WTC11 (cell line): ENCODE data around the gene CDH13. TPM values are rescaled to one million over a fixed set of nuclear protein-coding genes. Genes with fewer than 3 reads are reported as not detected.

Experiments
- ATAC-seq: fragments of 200-7000 bp; cut with Tn5 transposase; 2 replicates; pipeline ENCODE4 v1.10.0; 2021; ENCODE audit warnings: mild to moderate bottlenecking, moderate library complexity
- CTCF ChIA-PET: fragments of 300-600 bp; sonication (Branson Sonifier 250); formaldehyde crosslinking; loops from one replicate; lab custom pipeline; 2021; ENCODE audit warnings: antibody characterized with exemption; lab: Charles Lee
- POLR2A ChIA-PET: fragments of 350-600 bp; sonication (Branson Sonifier 250); formaldehyde crosslinking; loops from one replicate; lab custom pipeline; 2021; ENCODE audit warnings: antibody characterized with exemption; lab: Charles Lee
- DNase-seq: peaks from one replicate; pipeline ENCODE4 v3.0.0; 2021; ENCODE audit warnings: low spot score
- H3K27ac Mint-ChIP-seq: 2 replicates; pipeline ENCODE4 v1.8.0; 2021; ENCODE audit warnings: mixed read lengths
- H3K27me3 Mint-ChIP-seq: 2 replicates; pipeline ENCODE4 v1.8.0; 2021; ENCODE audit warnings: low read depth, mild to moderate bottlenecking, moderate library complexity, mixed read lengths
- H3K36me3 Mint-ChIP-seq: 2 replicates; pipeline ENCODE4 v1.8.0; 2021; ENCODE audit warnings: mixed read lengths
- H3K4me1 Mint-ChIP-seq: 2 replicates; pipeline ENCODE4 v1.8.0; 2022; ENCODE audit warnings: mixed read lengths
- H3K4me3 Mint-ChIP-seq: 2 replicates; pipeline ENCODE4 v1.8.0; 2021; ENCODE audit warnings: mild to moderate bottlenecking, moderate library complexity, mixed read lengths
- H3K9me3 Mint-ChIP-seq: 2 replicates; pipeline ENCODE4 v1.8.0; 2021; ENCODE audit warnings: mixed read lengths
- CREM ChIP-seq: sonication (generic); formaldehyde crosslinking; IDR thresholded peaks from 2 replicates; pipeline ENCODE4 v1.8.1; 2022; ENCODE audit warnings: mild to moderate bottlenecking, missing genetic modification reagents, moderate library complexity
- EMX1 ChIP-seq: fragments of 250-450 bp; sonication (Bioruptor Pico); IDR thresholded peaks from 2 replicates; pipeline ENCODE4 v1.8.0; 2021; ENCODE audit warnings: mild to moderate bottlenecking
- ESRRA ChIP-seq: sonication (generic); formaldehyde crosslinking; IDR thresholded peaks from 2 replicates; pipeline ENCODE4 v1.8.1; 2022; ENCODE audit warnings: mild to moderate bottlenecking, missing genetic modification reagents, borderline replicate concordance
- FOXJ3 ChIP-seq: sonication (generic); formaldehyde crosslinking; IDR thresholded peaks from 2 replicates; pipeline ENCODE4 v1.9.0; 2021; ENCODE audit warnings: missing genetic modification reagents, mild to moderate bottlenecking, borderline replicate concordance
- FOXK1 ChIP-seq: sonication (generic); formaldehyde crosslinking; IDR thresholded peaks from 2 replicates; pipeline ENCODE4 v1.8.0; 2022; ENCODE audit warnings: mild to moderate bottlenecking, moderate library complexity, missing genetic modification reagents
- JAZF1 ChIP-seq: fragments of 250-450 bp; sonication (Bioruptor Pico); IDR thresholded peaks from 2 replicates; pipeline ENCODE4 v1.9.0; 2021; ENCODE audit warnings: moderate library complexity, mild to moderate bottlenecking, inconsistent platforms
- NR1H2 ChIP-seq: sonication (generic); formaldehyde crosslinking; IDR thresholded peaks from 2 replicates; pipeline ENCODE4 v1.9.0; 2021; ENCODE audit warnings: mild to moderate bottlenecking, moderate library complexity, missing genetic modification reagents
- PRRX2 ChIP-seq: fragments of 250-450 bp; sonication (Bioruptor Pico); IDR thresholded peaks from 2 replicates; pipeline ENCODE4 v1.8.0; 2021; ENCODE audit warnings: mild to moderate bottlenecking
- RELA ChIP-seq: sonication (generic); formaldehyde crosslinking; IDR thresholded peaks from 2 replicates; pipeline ENCODE4 v1.8.1; 2022; ENCODE audit warnings: missing genetic modification reagents, mild to moderate bottlenecking, borderline replicate concordance
- SMAD3 ChIP-seq: sonication (generic); formaldehyde crosslinking; IDR thresholded peaks from 2 replicates; pipeline ENCODE4 v1.8.0; 2022; ENCODE audit warnings: missing genetic modification reagents, mild to moderate bottlenecking, borderline replicate concordance
- TEAD4 ChIP-seq: sonication (generic); formaldehyde crosslinking; IDR thresholded peaks from 2 replicates; pipeline ENCODE4 v1.8.0; 2022; ENCODE audit warnings: mild to moderate bottlenecking, missing genetic modification reagents
- ZNF317 ChIP-seq: sonication (generic); formaldehyde crosslinking; IDR thresholded peaks from 2 replicates; pipeline ENCODE4 v1.8.1; 2023; ENCODE audit warnings: low read depth, mild to moderate bottlenecking, moderate library complexity, missing genetic modification reagents, borderline replicate concordance
- ZNF396 ChIP-seq: fragments of 250-450 bp; sonication (Bioruptor Pico); IDR thresholded peaks from 2 replicates; pipeline ENCODE4 v1.8.0; 2021; ENCODE audit warnings: mild to moderate bottlenecking, moderate library complexity, borderline replicate concordance
- ZNF671 ChIP-seq: fragments of 250-450 bp; sonication (Bioruptor Pico); IDR thresholded peaks from 2 replicates; pipeline ENCODE4 v1.8.0; 2021; ENCODE audit warnings: mild to moderate bottlenecking
- total RNA-seq: library from RNA; stranded (reverse); gene quantifications from 3 replicates; pipeline ENCODE4 v1.2.3, GENCODE V29; 2021
- TF ChIP-seq, protein P1 (sequence below): sonication (generic); formaldehyde crosslinking; IDR thresholded peaks from 2 replicates; pipeline ENCODE4 v1.8.0; 2023; ENCODE audit warnings: missing genetic modification reagents, mild to moderate bottlenecking, borderline replicate concordance
- TF ChIP-seq, protein P2 (sequence below): sonication (generic); formaldehyde crosslinking; IDR thresholded peaks from 2 replicates; pipeline ENCODE4 v1.8.1; 2022; ENCODE audit warnings: low read depth, missing genetic modification reagents, borderline replicate concordance
- TF ChIP-seq, protein P3 (sequence below): sonication (generic); formaldehyde crosslinking; IDR thresholded peaks from 2 replicates; pipeline ENCODE4 v1.8.1; 2023; ENCODE audit warnings: mild to moderate bottlenecking, missing genetic modification reagents
- TF ChIP-seq, protein P4 (sequence below): sonication (generic); formaldehyde crosslinking; IDR thresholded peaks from 2 replicates; pipeline ENCODE4 v1.8.0; 2022; ENCODE audit warnings: mild to moderate bottlenecking, missing genetic modification reagents
- TF ChIP-seq, protein P5 (sequence below): sonication (generic); formaldehyde crosslinking; IDR thresholded peaks from 2 replicates; pipeline ENCODE4 v1.8.1; 2023; ENCODE audit warnings: mild to moderate bottlenecking, missing genetic modification reagents, moderate library complexity
- TF ChIP-seq, protein P6 (sequence below): sonication (generic); formaldehyde crosslinking; IDR thresholded peaks from 2 replicates; pipeline ENCODE4 v1.8.0; 2022; ENCODE audit warnings: mild to moderate bottlenecking, missing genetic modification reagents
- TF ChIP-seq, protein P7 (sequence below): sonication (generic); formaldehyde crosslinking; IDR thresholded peaks from 2 replicates; pipeline ENCODE4 v1.8.1; 2023; ENCODE audit warnings: mild to moderate bottlenecking, missing genetic modification reagents

The CDH13 gene
- total RNA-seq, 1 experiment from 2014 or later, result 0.81 TPM

DNA sequence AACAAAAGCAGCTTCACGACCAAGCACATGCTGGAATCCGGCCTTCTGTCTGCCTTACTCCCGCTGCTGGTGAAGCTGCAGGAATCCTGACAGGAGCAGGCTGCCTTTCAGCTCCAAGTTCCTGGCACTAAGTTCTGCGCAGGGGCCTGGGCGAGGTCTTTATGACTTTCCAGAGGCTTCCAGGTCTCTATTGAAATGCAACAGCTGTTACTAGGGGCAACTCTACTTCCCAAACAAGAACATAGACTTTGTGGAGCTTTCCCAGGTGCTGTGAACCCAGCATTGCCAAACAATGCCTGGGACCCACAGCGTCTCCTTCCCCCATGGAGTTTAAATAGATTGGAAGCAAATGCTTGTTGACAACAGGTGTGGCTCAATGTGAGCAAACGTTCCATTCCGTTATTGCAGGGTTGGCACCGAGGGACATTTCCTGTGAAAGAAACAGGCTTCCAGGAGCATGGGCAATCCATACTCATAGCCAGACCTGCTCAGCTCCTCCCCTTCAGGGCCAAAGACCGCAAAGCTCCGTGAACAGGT lies 156.0 kb downstream of the CDH13 start:
- Mint-ChIP-seq H3K4me3 (no peak overlapping the region), H3K4me1 (peaks cover 23% of the 10 kb centered on the region), H3K9me3 (no peaks in the 10 kb centered on the region), H3K36me3 (no peaks in the 10 kb centered on the region), H3K27me3 (no peaks in the 10 kb centered on the region), H3K27ac (peak overlapping the region; percentile 71; the same call in 1 of the 2 replicates)
- ChIA-PET CTCF (interaction anchor here (1.1 to 1.4 kb wide), 2 partner anchors 26 to 143 kb away, joined by 3 to 4 read pairs; no protein-coding TSS in a partner anchor), POLR2A (interaction anchor here (0.6 kb wide), 1 partner anchor 156 kb away, joined by 3 read pairs; the partner anchor contains the start of gene CDH13)
- peak; percentile 36 for DNase-seq
- peak; percentile 82 for ATAC-seq
- TF ChIP-seq, protein P1, sequence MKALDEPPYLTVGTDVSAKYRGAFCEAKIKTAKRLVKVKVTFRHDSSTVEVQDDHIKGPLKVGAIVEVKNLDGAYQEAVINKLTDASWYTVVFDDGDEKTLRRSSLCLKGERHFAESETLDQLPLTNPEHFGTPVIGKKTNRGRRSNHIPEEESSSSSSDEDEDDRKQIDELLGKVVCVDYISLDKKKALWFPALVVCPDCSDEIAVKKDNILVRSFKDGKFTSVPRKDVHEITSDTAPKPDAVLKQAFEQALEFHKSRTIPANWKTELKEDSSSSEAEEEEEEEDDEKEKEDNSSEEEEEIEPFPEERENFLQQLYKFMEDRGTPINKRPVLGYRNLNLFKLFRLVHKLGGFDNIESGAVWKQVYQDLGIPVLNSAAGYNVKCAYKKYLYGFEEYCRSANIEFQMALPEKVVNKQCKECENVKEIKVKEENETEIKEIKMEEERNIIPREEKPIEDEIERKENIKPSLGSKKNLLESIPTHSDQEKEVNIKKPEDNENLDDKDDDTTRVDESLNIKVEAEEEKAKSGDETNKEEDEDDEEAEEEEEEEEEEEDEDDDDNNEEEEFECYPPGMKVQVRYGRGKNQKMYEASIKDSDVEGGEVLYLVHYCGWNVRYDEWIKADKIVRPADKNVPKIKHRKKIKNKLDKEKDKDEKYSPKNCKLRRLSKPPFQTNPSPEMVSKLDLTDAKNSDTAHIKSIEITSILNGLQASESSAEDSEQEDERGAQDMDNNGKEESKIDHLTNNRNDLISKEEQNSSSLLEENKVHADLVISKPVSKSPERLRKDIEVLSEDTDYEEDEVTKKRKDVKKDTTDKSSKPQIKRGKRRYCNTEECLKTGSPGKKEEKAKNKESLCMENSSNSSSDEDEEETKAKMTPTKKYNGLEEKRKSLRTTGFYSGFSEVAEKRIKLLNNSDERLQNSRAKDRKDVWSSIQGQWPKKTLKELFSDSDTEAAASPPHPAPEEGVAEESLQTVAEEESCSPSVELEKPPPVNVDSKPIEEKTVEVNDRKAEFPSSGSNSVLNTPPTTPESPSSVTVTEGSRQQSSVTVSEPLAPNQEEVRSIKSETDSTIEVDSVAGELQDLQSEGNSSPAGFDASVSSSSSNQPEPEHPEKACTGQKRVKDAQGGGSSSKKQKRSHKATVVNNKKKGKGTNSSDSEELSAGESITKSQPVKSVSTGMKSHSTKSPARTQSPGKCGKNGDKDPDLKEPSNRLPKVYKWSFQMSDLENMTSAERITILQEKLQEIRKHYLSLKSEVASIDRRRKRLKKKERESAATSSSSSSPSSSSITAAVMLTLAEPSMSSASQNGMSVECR (CRISPR knock-in tag), result no peak
- TF ChIP-seq, protein P2, sequence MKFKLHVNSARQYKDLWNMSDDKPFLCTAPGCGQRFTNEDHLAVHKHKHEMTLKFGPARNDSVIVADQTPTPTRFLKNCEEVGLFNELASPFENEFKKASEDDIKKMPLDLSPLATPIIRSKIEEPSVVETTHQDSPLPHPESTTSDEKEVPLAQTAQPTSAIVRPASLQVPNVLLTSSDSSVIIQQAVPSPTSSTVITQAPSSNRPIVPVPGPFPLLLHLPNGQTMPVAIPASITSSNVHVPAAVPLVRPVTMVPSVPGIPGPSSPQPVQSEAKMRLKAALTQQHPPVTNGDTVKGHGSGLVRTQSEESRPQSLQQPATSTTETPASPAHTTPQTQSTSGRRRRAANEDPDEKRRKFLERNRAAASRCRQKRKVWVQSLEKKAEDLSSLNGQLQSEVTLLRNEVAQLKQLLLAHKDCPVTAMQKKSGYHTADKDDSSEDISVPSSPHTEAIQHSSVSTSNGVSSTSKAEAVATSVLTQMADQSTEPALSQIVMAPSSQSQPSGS, result no peak
- TF ChIP-seq, protein P3, sequence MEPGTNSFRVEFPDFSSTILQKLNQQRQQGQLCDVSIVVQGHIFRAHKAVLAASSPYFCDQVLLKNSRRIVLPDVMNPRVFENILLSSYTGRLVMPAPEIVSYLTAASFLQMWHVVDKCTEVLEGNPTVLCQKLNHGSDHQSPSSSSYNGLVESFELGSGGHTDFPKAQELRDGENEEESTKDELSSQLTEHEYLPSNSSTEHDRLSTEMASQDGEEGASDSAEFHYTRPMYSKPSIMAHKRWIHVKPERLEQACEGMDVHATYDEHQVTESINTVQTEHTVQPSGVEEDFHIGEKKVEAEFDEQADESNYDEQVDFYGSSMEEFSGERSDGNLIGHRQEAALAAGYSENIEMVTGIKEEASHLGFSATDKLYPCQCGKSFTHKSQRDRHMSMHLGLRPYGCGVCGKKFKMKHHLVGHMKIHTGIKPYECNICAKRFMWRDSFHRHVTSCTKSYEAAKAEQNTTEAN (CRISPR knock-in tag), result no peak
- TF ChIP-seq ZNF396, result no peak
- no peak for TF ChIP-seq ZNF317 (CRISPR knock-in tag)
- TF ChIP-seq JAZF1 (CRISPR knock-in tag), result no peak
- TF ChIP-seq, protein P4, sequence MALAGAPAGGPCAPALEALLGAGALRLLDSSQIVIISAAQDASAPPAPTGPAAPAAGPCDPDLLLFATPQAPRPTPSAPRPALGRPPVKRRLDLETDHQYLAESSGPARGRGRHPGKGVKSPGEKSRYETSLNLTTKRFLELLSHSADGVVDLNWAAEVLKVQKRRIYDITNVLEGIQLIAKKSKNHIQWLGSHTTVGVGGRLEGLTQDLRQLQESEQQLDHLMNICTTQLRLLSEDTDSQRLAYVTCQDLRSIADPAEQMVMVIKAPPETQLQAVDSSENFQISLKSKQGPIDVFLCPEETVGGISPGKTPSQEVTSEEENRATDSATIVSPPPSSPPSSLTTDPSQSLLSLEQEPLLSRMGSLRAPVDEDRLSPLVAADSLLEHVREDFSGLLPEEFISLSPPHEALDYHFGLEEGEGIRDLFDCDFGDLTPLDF (CRISPR knock-in tag), result no peak
- TF ChIP-seq ESRRA (CRISPR knock-in tag), result no peak
- TF ChIP-seq CREM, result no peak

DNA sequence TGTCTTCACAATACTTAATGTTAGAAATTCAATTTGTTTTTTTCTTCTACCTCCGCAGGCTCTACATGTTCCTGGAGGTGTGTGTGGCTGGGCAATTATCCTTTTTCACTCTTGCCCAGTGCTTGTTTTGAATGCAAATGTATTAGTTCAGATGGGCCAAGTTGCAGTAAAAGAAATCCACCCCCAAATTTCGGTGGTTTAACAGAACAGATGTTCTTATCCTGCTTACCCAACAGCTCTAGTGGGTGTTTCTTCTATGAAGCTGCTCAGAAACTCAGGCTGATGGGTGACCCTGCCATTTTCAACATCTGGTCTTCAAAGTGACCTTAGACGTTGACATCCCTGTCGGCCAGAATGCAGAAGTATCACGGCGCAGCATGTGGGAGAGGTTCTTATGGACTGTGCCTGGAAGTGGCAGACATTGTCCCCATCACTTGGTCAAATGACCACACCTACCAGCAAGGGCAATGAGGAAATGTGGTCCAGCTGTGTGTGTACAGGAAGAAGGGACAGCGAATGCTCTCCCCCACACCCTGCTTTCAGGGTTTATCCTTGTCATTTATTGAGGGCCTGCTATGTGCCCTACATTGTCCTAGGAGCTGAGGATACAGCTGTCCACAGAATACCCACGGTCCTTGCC lies 157.3 kb downstream of the CDH13 start:
- no peak for ATAC-seq
- CTCF ChIA-PET, result no interaction called here

More for the DNA sequence above, 157.3 kb downstream of the CDH13 start:
- POLR2A ChIA-PET, result no interaction called here
- H3K27ac Mint-ChIP-seq, result no peak overlapping the region
- DNase-seq, result no peak
- peaks cover 23% of the 10 kb centered on the region for H3K4me1 Mint-ChIP-seq
- no peaks in the 10 kb centered on the region; the same call in 1 of the 2 replicates for H3K9me3 Mint-ChIP-seq
- no peak overlapping the region for H3K4me3 Mint-ChIP-seq
- no peaks in the 10 kb centered on the region for H3K36me3 Mint-ChIP-seq
- no peak for TF ChIP-seq PRRX2 (CRISPR knock-in tag)
- TF ChIP-seq JAZF1 (CRISPR knock-in tag), result no peak
- no peak for TF ChIP-seq CREM
- TF ChIP-seq, protein P5, sequence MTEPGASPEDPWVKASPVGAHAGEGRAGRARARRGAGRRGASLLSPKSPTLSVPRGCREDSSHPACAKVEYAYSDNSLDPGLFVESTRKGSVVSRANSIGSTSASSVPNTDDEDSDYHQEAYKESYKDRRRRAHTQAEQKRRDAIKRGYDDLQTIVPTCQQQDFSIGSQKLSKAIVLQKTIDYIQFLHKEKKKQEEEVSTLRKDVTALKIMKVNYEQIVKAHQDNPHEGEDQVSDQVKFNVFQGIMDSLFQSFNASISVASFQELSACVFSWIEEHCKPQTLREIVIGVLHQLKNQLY (CRISPR knock-in tag), result no peak
- TF ChIP-seq EMX1 (CRISPR knock-in tag), result no peak
- TF ChIP-seq TEAD4, result no peak
- TF ChIP-seq, protein P6, sequence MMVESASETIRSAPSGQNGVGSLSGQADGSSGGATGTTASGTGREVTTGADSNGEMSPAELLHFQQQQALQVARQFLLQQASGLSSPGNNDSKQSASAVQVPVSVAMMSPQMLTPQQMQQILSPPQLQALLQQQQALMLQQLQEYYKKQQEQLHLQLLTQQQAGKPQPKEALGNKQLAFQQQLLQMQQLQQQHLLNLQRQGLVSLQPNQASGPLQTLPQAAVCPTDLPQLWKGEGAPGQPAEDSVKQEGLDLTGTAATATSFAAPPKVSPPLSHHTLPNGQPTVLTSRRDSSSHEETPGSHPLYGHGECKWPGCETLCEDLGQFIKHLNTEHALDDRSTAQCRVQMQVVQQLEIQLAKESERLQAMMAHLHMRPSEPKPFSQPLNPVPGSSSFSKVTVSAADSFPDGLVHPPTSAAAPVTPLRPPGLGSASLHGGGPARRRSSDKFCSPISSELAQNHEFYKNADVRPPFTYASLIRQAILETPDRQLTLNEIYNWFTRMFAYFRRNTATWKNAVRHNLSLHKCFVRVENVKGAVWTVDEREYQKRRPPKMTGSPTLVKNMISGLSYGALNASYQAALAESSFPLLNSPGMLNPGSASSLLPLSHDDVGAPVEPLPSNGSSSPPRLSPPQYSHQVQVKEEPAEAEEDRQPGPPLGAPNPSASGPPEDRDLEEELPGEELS (CRISPR knock-in tag), result no peak
- no peak for TF ChIP-seq NR1H2 (CRISPR knock-in tag)
- no peak for TF ChIP-seq FOXK1 (CRISPR knock-in tag)
- TF ChIP-seq ZNF317 (CRISPR knock-in tag), result no peak
- TF ChIP-seq, protein P7, sequence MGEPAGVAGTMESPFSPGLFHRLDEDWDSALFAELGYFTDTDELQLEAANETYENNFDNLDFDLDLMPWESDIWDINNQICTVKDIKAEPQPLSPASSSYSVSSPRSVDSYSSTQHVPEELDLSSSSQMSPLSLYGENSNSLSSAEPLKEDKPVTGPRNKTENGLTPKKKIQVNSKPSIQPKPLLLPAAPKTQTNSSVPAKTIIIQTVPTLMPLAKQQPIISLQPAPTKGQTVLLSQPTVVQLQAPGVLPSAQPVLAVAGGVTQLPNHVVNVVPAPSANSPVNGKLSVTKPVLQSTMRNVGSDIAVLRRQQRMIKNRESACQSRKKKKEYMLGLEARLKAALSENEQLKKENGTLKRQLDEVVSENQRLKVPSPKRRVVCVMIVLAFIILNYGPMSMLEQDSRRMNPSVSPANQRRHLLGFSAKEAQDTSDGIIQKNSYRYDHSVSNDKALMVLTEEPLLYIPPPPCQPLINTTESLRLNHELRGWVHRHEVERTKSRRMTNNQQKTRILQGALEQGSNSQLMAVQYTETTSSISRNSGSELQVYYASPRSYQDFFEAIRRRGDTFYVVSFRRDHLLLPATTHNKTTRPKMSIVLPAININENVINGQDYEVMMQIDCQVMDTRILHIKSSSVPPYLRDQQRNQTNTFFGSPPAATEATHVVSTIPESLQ (CRISPR knock-in tag), result no peak
- TF ChIP-seq SMAD3 (CRISPR knock-in tag), result no peak
- TF ChIP-seq ZNF671 (CRISPR knock-in tag), result no peak
- no peak for TF ChIP-seq RELA (CRISPR knock-in tag)
- no peak for TF ChIP-seq FOXJ3 (CRISPR knock-in tag)
- H3K27me3 Mint-ChIP-seq, result no peaks in the 10 kb centered on the region
